Activated gamma-delta T cell (primary cell): ENCODE data around the gene SMC3.

Experiments used
- DNase-seq: peaks from one replicate; lab custom pipeline; 2025; lab: John Stamatoyannopoulos, UW

Gene SMC3

DNA sequence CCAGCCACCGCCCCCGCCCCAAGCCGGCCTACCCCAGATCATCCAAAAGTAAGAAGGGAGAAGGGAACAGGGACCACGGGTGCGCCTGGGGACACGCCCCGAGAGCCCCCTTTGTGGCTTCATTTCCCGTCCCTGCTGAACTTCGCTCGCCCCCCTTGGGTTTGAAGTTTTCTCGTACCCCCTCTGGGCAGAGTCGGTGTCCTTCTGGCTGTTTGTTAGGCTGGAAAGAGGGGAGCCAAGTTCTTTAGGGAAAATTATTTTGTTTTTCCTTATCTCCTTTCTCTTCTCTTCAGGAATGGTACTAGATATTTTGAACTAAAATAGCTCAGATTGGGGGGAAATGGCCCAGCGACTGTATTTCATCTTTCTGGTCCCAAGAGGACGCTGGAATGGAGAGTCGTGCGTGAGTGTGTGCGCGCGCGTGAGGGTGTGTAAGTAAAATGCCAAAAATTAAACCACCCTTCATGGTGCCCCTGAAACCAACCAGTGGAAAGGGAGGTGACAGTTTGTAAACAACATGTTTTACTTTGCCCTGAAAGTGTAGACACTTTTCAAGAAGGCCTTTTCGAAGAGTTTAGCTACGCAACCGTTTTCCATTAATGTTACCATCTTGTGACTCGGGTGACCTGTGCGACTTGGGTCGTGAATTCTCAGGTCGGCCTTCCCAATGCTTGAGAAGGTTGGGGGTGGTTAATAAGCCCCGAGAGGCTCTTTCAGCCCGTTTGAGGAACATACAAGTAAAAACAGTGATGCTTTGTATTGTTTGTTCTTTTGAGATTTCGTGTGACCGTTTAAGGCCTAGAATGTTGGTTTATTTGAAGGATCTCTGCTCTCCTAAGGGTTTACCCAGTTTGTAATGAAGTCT is 77.3 kb downstream of the SMC3 start:
- no peak for DNase-seq

GRCh38 chr10:110646417-110647135 is 79.1 kb downstream of the SMC3 start:
- no peak for DNase-seq

DNA sequence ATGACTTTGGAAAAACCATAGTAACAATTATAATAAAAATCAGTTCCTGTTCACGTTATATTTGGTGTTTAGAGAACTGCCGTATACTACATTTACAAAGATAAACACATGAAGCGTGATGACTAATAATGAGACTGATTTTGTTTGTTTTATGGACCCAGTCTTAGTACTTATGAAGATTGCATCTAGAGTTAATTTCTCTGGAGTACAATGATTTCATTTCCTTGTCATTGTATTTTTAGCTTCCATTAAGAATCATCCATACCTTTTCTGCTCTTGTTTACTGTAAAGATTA is 79.6 kb downstream of the SMC3 start:
- DNase-seq = no peak

DNA sequence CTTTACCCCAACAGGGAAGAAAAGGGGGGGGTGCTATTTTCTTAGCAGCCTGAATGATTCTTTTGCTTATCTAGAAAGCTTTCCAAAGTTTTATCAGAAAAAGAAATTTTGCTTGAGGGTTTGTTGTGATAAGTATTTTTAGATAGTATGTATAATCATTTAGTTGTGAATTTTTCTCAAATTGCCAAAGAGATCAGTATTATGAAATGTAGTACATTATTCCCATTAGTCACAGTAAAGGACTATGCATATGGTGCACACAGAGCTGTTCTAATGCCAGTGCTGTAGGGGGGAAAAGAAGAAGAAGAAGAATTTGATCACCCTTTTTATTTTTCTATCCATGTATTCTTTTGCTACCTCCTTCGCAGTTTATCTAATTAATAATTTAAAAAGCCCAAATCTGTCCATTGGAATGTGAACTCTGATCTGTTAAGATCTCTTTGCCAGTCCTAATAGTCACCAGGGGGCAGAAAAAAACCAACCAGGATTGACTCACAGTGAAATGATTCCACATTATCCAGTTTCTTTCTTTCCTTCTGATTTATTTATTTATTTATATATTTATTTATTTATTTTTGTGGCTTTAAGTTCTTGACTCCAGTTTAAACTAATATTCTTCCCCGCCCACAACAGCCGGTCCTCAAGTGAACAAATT is 81.3 kb downstream of the SMC3 start:
- DNase-seq = no peak

DNA sequence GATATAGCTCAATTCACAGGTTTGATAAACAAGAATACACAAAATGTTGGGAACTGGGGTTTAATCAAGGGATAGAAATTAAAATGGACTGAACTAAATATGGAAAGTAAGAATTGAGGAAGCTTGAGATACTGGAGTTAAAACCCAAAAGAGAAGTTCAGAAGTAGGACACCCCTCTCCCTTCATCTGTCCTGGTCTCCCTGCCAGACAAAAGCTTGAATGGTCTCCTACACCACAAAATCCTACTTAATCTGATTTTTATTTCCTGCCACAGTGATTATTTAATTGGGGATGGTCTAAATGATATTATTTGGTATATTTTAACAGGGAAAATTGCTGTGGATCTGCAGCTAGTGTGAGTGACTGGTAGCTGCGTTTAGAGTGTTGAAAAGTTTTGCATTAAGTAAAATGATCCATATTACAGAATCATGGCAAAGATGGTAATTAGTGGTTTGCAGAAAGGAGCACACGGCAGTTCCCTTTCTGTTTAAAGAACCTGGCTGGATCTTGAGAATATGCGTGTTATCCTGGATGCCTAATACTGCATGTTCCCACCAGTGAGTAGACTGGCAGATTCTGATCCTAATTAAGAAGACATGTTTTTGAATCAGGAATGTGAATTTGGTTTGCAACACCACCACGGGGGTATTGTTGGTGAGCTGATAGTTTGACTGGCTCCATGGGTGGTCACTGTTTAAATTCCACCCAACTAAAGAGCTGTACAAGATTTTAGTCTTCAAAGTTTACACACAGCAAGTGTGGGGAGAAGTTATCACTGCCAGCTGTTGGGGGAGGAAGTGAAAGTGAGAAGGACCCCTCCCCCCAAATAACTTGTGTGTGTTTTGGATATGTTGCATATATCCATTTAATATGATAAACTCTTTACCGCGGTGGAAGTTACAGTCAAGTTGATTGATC is 82.1 kb downstream of the SMC3 start:
- DNase-seq = no peak

- DNase-seq = no peak
These were observed 82.8 kb downstream of the SMC3 start for GRCh38 chr10:110650265-110650668.

DNA sequence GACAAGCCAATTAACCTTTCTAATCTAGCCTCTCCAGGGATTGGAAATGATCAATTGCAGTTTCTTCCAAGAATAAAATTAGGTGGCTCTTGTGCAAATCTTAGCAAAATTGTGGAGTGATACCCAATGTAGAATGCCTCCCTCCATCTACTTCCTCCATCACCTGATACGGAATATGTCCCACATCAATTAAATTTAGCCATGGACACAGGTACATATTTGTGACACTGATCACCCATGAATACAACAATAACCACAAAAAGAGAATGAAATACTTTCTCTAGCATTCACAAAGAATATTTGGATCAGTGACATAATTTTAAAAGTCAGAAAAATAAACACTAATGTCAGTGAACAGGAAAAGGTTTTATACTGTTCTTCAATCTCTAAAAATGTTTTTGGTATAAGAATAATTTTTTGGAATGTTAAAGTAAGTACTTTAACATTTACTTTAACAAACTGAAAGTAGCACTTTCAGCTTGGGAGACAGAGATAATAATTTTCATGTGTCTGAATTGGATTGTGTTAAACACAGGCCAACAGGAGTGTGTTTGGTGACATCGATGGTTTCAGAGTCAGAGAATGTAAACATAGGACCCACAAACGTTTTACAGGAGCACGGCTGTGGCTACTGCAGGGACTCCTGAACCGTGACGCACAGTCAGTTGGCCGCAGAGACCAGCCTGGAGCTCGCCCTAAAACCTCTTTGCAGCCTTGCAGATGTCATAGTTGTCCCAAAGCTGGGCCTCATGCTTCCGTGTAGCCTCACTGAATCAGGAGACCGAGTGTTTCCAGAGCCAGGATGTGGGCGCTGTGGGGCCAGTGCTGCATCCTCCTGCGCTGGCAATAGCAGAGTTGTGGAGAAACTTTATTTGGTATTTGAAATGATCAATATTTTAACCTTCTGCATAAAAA is 83.8 kb downstream of the SMC3 start:
- DNase-seq = no peak

DNA sequence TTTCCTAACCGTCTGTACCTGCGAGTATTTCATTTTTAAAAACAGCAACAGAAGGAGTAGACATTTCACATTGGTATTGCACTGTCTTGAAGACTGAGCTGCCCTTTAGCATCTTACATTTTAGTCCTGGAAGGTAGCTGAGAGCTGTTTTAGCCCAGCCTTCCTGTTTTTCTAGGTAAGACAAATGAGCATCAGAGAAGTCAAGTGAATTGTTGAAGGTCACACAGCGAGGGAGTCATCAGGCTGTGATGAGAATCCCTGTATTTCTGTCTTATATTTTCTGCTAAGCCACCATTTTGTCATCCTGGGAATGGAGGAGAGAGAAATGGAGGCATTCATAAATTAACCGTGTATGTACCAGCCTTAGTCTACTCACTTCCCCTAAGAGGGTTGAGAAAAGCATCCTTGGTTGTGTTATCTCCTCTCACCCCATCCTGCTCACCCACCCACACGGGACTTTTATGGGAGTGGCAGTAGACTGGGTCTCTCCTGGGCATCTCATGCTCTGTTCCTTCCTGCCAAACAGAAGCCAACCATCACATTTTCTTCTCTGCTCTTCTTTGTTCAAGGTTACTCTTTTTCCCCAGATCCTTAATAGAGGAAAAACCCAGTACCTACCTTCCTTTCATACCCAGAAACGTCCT is 85.1 kb downstream of the SMC3 start:
- DNase-seq = no peak
